ENCODE results near the gene TAPBPL.
"Not testable (repeated sequence)": the region's sequence is repeated elsewhere in the genome, so short reads cannot be mapped to it uniquely, and the experiment has no call there.

TAPBPL gene, protein sequence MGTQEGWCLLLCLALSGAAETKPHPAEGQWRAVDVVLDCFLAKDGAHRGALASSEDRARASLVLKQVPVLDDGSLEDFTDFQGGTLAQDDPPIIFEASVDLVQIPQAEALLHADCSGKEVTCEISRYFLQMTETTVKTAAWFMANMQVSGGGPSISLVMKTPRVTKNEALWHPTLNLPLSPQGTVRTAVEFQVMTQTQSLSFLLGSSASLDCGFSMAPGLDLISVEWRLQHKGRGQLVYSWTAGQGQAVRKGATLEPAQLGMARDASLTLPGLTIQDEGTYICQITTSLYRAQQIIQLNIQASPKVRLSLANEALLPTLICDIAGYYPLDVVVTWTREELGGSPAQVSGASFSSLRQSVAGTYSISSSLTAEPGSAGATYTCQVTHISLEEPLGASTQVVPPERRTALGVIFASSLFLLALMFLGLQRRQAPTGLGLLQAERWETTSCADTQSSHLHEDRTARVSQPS

GRCh38 chr12:6451348-6452244 is at the start of gene TAPBPL:
Gene TAPBPL (plus strand): TSS chr12:6452042. CDS start chr12:6452249, 207 bp downstream.
- DNase-seq (ENCODE audit: low read depth in 3 of 3) = peak in 2 of 3 experiments; percentile 56 to 66

- DNase-seq (ENCODE audit: low read depth in 3 of 3) = no peak
Observed at GRCh38 chr12:6404390-6404789, 47.5 kb upstream of the TAPBPL start.

DNA sequence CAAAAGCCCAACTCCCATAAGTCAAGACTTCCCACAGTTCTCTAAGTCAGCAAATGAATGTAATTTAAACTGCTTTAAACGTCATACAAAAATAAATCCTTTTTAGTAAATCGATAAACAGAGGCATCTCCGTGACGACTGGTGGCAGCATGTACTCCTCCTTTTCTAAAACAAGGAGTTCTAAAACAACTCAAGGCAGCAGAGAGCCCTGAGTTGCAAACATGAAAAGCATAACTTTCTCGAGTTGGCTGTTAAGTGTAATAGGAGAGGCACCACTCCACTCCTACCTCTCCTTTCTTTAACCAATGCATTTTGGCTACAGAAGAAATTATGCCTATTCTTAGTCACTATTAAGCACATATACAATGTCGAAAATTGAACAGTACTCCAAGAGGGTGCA is 45.9 kb upstream of the TAPBPL start:
- no peak for DNase-seq (ENCODE audit: low read depth in 3 of 3)

GRCh38 chr12:6407236-6407954 is 44.4 kb upstream of the TAPBPL start:
- no peak for DNase-seq (ENCODE audit: low read depth in 3 of 3)

DNA sequence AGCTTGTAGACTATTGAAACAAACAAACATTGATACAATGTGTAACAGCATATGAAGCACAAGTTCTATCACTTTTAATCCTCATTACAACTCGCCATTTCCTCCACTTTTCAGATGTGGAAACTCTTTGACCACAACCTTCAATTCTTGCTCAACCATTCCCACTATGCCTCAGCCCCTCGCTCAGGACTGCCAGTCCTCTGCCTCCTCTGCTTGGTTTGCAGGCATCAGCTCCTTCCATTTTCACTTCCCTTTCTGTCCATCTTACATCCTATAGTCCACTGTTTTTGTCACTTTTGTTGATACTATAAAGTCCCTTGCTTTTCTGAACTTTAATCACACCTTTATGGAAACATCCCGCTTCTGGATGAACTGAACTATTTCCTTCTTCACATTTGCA is 35.2 kb upstream of the TAPBPL start:
- DNase-seq (ENCODE audit: low read depth in 3 of 3) = no peak

GRCh38 chr12:6418796-6419195 is 33.0 kb upstream of the TAPBPL start:
- no peak for DNase-seq (ENCODE audit: low read depth in 3 of 3)

GRCh38 chr12:6420364-6420763 is 31.5 kb upstream of the TAPBPL start:
- DNase-seq (ENCODE audit: low read depth in 3 of 3) = no peak

GRCh38 chr12:6423267-6424007 is 28.4 kb upstream of the TAPBPL start:
- peak in 2 of 3 experiments; percentile 50 to 63 for DNase-seq (ENCODE audit: low read depth in 3 of 3)

DNA sequence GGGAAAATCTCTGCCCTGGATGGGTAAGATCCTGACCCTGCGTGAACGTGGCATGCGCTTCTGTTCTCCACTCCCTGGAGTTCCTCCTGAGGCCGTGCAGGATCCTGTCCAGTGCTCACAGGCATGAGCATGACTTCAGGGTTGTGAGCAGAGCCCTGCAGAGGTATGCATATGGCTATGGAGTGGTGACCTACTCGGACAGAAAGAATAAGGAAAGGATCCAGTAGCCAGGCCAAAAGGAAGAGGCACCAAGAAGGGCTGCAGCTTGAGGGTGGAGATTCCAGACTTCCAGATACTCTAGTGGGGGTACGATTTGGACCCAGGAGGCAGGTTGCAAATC is 27.9 kb upstream of the TAPBPL start:
- no peak for DNase-seq (ENCODE audit: low read depth in 3 of 3)

- no peak for DNase-seq (ENCODE audit: low read depth in 3 of 3)
Observed at GRCh38 chr12:6424866-6425265, 27.0 kb upstream of the TAPBPL start.

- DNase-seq (ENCODE audit: low read depth in 3 of 3) = no peak
Observed at GRCh38 chr12:6425590-6426531, 26.0 kb upstream of the TAPBPL start.

GRCh38 chr12:6426882-6427671 is 24.8 kb upstream of the TAPBPL start:
- peak; percentile 84 to 88 (median 87) for DNase-seq (ENCODE audit: low read depth in 3 of 3)

GRCh38 chr12:6427796-6428195 is 24.0 kb upstream of the TAPBPL start:
- not testable (repeated sequence) for DNase-seq (ENCODE audit: low read depth in 3 of 3)

GRCh38 chr12:6428326-6428725 is 23.5 kb upstream of the TAPBPL start:
- DNase-seq (ENCODE audit: low read depth in 3 of 3) = no peak

DNA sequence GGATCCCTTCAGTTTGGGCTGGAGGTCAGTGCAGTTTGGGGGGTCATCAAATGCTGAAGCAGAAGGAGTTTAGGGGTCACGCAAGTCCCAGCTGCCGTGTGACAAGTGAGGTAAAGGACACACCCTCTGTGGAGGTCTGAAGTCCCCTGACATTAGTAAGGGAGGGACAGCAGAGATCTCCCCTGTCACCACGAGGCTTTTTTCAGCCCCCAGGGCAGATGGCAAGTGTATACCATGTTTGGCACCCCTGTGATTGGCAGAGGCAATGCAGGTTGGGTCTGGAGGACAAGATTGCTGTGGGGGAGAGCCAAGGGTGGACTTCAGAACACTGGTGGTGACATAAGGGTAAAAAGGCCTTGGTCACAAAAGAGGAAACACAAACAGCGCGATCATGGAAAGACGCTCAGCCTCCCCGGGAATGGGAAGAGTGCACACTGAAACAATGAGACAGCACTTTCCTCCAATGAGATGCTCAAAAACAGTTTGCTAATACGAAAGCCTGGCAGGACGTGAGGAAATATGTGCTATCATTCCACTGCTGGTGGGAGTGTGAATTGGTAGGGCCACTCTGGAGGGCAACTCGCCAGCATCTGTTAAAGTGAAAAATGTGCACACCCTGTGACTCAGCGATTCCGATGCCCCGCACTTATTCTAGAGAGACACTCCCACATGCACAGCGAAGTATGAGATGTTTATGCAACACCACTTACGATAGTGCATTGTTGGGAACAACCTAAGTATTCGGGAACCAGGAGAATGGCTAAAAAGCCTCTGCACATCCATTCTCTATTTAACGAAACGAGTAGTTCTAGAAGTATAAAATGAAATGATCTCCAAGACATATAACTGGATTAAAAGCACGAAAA is 21.5 kb upstream of the TAPBPL start:
- DNase-seq (ENCODE audit: low read depth in 3 of 3) = peak in 1 of 3 experiments; percentile 54

DNA sequence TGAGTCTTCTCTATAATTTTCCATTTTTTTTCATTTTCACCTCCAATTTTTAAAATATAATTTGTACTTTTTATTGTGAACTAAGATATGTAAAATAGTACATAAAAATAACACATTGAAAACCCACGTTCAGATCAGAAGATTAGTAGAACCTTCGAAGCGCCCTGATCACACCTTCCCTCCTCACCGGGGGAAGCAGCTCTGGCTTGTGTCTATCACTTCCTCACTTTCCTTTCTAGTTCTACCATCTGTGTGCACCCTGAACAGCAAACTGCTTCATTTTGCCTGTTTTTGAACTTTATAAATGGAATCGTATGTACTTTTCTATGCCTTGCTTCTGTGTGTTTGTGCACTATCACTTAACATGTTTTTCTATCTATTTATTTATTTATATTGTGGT is 18.9 kb upstream of the TAPBPL start:
- no peak for DNase-seq (ENCODE audit: low read depth in 3 of 3)

DNA sequence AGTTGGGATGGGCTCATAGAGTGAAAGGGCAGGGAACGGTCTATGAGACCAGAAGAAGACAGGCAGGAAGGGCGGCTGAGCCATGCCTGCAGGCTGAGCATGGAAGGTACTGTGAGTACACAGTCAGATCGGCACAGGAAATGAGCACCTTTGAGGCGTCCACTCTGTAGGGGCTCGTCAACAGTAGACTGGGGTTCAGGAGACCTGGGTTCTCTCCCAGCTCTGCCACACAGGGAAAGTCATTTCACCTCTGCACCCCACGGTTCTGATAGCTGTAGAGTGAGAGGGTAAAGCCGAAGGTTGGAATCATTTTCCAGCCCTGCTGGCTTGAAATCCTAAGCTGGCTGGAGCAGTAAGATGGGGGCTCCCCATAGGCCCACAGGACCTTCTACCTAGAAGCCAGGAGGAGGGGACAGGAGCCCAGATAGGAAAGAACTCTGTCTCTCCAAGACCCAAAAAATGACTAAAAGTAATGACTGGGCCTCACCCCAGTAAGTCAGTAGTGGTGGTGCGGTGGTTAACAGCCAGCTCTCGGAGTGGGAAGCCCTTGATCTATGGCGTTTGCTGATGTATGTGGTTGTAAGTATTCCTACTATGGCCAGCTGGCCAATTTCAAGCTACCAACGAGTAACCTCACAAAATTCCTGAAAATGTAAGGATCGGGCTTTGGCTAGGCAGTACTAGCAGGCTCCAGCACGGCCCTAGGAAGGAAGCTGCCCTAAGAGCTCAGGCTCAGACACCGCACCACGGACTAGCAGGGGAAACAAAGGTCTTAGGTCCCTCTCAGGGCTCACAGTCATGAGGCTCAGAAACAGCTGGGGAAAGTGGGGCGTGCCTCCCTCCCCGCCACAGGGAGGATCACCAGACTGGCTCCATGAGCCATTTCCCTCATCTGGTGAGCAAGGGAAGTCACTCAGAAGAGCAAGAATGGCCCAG is 17.4 kb upstream of the TAPBPL start:
- no peak for DNase-seq (ENCODE audit: low read depth in 3 of 3)
